Smooth muscle cell (in vitro differentiated cells): ENCODE measurements around the gene DIAPH3. TPM values are rescaled to one million over a fixed set of nuclear protein-coding genes. Genes with fewer than 3 reads are reported as not detected.

Experiments
- DNase-seq: peaks from one replicate; lab custom pipeline; 2025; ENCODE audit not compliant: unreplicated experiment; lab: John Stamatoyannopoulos, UW
- H2AFZ ChIP-seq: fragments of 200-600 bp; sonication (generic); 2 replicates; pipeline ENCODE4 v1.6.0; 2016; ENCODE audit warnings: antibody characterized with exemption, low read depth, mild to moderate bottlenecking
- H3F3A ChIP-seq: fragments of 200-600 bp; sonication (generic); 2 replicates; pipeline ENCODE4 v1.6.0; 2017; ENCODE audit warnings: antibody characterized with exemption, low read depth
- H3K27ac ChIP-seq: fragments of 200-600 bp; sonication (generic); 2 replicates; pipeline ENCODE4 v1.5.1; 2016; ENCODE audit warnings: low read depth, mild to moderate bottlenecking
- H3K27me3 ChIP-seq: fragments of 200-600 bp; sonication (generic); 2 replicates; pipeline ENCODE4 v1.6.1; 2016; ENCODE audit warnings: low read depth, mild to moderate bottlenecking
- H3K36me3 ChIP-seq: fragments of 200-600 bp; sonication (generic); 2 replicates; pipeline ENCODE4 v1.5.1; 2016; ENCODE audit warnings: low read depth
- H3K4me1 ChIP-seq: fragments of 200-600 bp; sonication (generic); 2 replicates; pipeline ENCODE4 v1.5.1; 2016; ENCODE audit warnings: low read depth
- H3K4me2 ChIP-seq: fragments of 200-600 bp; sonication (generic); 2 replicates; pipeline ENCODE4 v1.6.0; 2016; ENCODE audit warnings: mild to moderate bottlenecking
- H3K4me3 ChIP-seq: fragments of 200-600 bp; sonication (generic); 2 replicates; pipeline ENCODE4 v1.5.1; 2016; ENCODE audit warnings: mild to moderate bottlenecking
- H3K79me2 ChIP-seq: fragments of 200-600 bp; sonication (generic); 2 replicates; pipeline ENCODE4 v1.6.0; 2016; ENCODE audit warnings: low read depth, mild to moderate bottlenecking
- H3K9ac ChIP-seq: fragments of 200-600 bp; sonication (generic); 2 replicates; pipeline ENCODE4 v1.6.0; 2016; ENCODE audit warnings: low read depth
- H3K9me3 ChIP-seq: fragments of 200-600 bp; sonication (generic); replicated peaks from 2 replicates; pipeline ENCODE4 v1.5.1; 2016; ENCODE audit warnings: low read depth
- H4K20me1 ChIP-seq: fragments of 200-600 bp; sonication (generic); 2 replicates; pipeline ENCODE4 v1.6.0; 2016; ENCODE audit warnings: low read depth
- WGBS: methylation state at CpG from one replicate; pipeline ENCODE4 v1.1.7; 2016; ENCODE audit warnings: low lambda C conversion rate; 5-methylcytosine and 5-hydroxymethylcytosine counted together
- polyA plus RNA-seq: library from polyadenylated mRNA; unstranded; fragments of >200 nt; fragmentation: Nextera tagmentation; extraction: Ambion mirVana; gene quantifications from 2 replicates; pipeline ENCODE4 v1.2.1, GENCODE V29; 2016
- total RNA-seq: library from RNA; depleted of rRNA; stranded (reverse); fragments of >200 nt; gene quantifications from 2 replicates; pipeline ENCODE4 v1.2.3, GENCODE V29; 2014
- TF ChIP-seq, protein P1 (sequence below): fragments of 200-600 bp; sonication (generic); IDR thresholded peaks from 2 replicates; pipeline ENCODE4 v1.5.1; 2017; ENCODE audit warnings: borderline replicate concordance, mild to moderate bottlenecking, antibody characterized with exemption; ENCODE audit not compliant: insufficient read depth, poor library complexity, severe bottlenecking

Gene DIAPH3
- total and polyA plus RNA-seq, 2 experiments from 2014 or later: 6.8 to 9.5 TPM

DNA sequence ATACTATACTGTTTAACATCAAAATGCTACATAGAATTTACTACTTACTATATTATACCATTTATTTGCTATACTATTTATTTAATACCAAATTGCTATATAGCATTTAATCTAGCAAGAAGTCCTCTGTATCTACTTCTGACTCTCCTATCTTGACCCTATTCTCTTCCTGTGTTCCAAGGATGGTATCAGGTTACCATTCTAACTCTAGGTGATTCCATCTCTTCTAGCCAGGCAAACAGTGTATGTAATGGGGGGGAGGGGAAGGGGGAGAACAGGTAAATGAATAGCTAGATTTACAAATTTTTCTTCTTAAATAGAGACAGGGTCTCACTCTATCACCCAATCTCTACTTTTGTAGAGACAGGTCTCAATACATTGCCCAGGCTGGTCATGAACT lies 200.3 kb downstream of the DIAPH3 start:
- Histone ChIP-seq H3F3A (no peaks in the 10 kb centered on the region), H3K27me3 (no peaks in the 10 kb centered on the region), H3K27ac (no peak overlapping the region), H3K9me3 (no peaks in the 10 kb centered on the region), H3K4me1 (no peaks in the 10 kb centered on the region), H3K4me3 (no peak overlapping the region), H3K79me2 (no peaks in the 10 kb centered on the region), H3K36me3 (no peaks in the 10 kb centered on the region), H4K20me1 (no peaks in the 10 kb centered on the region), H3K9ac (no peak overlapping the region), H3K4me2 (no peak overlapping the region), H2AFZ (no peak overlapping the region)
- no peak for DNase-seq
- TF ChIP-seq, protein P1, sequence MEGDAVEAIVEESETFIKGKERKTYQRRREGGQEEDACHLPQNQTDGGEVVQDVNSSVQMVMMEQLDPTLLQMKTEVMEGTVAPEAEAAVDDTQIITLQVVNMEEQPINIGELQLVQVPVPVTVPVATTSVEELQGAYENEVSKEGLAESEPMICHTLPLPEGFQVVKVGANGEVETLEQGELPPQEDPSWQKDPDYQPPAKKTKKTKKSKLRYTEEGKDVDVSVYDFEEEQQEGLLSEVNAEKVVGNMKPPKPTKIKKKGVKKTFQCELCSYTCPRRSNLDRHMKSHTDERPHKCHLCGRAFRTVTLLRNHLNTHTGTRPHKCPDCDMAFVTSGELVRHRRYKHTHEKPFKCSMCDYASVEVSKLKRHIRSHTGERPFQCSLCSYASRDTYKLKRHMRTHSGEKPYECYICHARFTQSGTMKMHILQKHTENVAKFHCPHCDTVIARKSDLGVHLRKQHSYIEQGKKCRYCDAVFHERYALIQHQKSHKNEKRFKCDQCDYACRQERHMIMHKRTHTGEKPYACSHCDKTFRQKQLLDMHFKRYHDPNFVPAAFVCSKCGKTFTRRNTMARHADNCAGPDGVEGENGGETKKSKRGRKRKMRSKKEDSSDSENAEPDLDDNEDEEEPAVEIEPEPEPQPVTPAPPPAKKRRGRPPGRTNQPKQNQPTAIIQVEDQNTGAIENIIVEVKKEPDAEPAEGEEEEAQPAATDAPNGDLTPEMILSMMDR: no peak

DNA sequence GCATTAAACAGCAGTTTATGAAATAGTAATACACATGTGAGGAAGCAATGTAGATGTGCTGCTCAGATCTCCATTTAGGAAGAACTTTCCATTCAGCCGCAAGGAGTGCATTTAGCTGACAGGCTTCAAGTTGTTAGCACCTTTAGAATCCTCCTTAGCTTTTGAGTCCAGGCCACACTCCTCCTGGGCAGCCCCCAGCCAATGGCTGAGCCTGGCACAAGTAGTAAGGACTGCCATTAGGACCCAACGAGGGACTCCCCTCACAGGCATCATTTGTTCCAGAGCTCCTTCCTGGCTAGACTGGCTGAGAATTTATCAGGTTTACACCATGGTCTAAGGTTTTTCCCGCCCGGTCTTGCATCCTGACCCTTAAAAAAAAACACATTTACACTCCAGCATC lies 201.4 kb downstream of the DIAPH3 start:
- 94% methylated on average over 4 of the region's 4 CpGs for WGBS

DNA sequence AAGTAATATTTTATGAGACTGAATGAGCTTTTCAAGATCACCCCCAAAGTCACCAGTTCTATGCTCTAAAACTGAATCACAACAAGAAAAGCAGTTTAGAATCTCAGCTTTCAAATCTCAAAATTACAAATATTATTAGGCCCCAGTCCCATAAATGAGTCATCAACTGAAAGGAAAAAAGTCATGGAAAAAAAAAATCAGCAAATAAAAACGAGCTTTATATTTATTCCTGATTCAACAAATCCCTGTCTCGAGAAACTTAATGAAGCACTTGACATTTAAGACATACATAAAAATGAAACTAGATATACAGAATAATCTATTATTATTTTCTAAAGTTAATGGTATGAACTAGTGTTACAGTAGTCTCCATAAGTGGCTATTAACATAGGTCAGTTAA lies 203.0 kb downstream of the DIAPH3 start:
- Histone ChIP-seq H3K4me2 (no peak overlapping the region), H3K9me3 (no peaks in the 10 kb centered on the region), H3K79me2 (no peaks in the 10 kb centered on the region), H3K4me1 (no peaks in the 10 kb centered on the region), H4K20me1 (no peaks in the 10 kb centered on the region), H3K4me3 (no peak overlapping the region), H2AFZ (no peak overlapping the region), H3K36me3 (no peaks in the 10 kb centered on the region), H3K27ac (no peak overlapping the region), H3K27me3 (no peaks in the 10 kb centered on the region), H3F3A (no peaks in the 10 kb centered on the region), H3K9ac (no peak overlapping the region)
- TF ChIP-seq, protein P1: no peak
- DNase-seq: no peak
- WGBS: 73% methylated on average over 2 of the region's 2 CpGs

More for the DNA sequence above, 201.4 kb downstream of the DIAPH3 start:
- H3K79me2 ChIP-seq: no peaks in the 10 kb centered on the region
- no peaks in the 10 kb centered on the region for H3F3A ChIP-seq
- no peak overlapping the region for H3K27ac ChIP-seq
- H3K4me3 ChIP-seq: no peak overlapping the region
- no peaks in the 10 kb centered on the region for H3K4me1 ChIP-seq
- no peaks in the 10 kb centered on the region for H3K9me3 ChIP-seq
- no peak overlapping the region for H2AFZ ChIP-seq
- DNase-seq: no peak
- no peak overlapping the region for H3K4me2 ChIP-seq
- no peaks in the 10 kb centered on the region for H3K27me3 ChIP-seq
- no peaks in the 10 kb centered on the region for H3K36me3 ChIP-seq
- TF ChIP-seq, protein P1: no peak
- H4K20me1 ChIP-seq: no peaks in the 10 kb centered on the region
- no peak overlapping the region for H3K9ac ChIP-seq

DNA sequence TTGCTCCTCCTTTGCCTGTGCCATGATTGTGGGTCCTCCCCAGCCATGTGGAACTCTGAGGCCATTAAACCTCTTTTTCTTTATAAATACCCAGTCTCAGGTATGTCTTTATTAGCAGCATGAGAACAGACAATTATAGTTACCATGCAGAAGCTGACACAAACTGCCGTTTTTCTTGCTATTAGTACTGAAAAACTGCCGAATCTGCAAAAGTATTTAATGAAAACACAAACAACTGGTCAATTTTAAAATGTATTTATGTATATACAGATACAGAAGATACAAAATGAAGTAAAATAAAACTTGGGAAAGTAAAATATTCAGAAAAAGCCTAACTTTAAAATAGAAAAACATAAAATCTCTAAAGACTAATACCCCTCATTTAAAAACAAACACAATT lies 206.3 kb downstream of the DIAPH3 start:
- Histone ChIP-seq H3K36me3 (no peaks in the 10 kb centered on the region), H3K4me3 (no peak overlapping the region), H3K4me1 (no peaks in the 10 kb centered on the region), H3K9ac (no peak overlapping the region), H3F3A (no peaks in the 10 kb centered on the region), H3K27ac (no peak overlapping the region), H3K9me3 (no peaks in the 10 kb centered on the region), H3K4me2 (no peak overlapping the region), H2AFZ (no peak overlapping the region), H3K79me2 (no peaks in the 10 kb centered on the region), H4K20me1 (no peaks in the 10 kb centered on the region), H3K27me3 (no peaks in the 10 kb centered on the region)
- DNase-seq: no peak
- WGBS: 96% methylated on average over 2 of the region's 2 CpGs
- TF ChIP-seq, protein P1: no peak
